ENCODE results near the gene PSMA5.
"Not testable (repeated sequence)": the region's sequence is repeated elsewhere in the genome, so short reads cannot be mapped to it uniquely, and the experiment has no call there.

The PSMA5 gene

GRCh38 chr1:109392788-109393616, 33.2 kb downstream of the PSMA5 start:
- no peak overlapping the region for H3K4me3 ChIP-seq (ENCODE audit: low read depth, low read length)

DNA sequence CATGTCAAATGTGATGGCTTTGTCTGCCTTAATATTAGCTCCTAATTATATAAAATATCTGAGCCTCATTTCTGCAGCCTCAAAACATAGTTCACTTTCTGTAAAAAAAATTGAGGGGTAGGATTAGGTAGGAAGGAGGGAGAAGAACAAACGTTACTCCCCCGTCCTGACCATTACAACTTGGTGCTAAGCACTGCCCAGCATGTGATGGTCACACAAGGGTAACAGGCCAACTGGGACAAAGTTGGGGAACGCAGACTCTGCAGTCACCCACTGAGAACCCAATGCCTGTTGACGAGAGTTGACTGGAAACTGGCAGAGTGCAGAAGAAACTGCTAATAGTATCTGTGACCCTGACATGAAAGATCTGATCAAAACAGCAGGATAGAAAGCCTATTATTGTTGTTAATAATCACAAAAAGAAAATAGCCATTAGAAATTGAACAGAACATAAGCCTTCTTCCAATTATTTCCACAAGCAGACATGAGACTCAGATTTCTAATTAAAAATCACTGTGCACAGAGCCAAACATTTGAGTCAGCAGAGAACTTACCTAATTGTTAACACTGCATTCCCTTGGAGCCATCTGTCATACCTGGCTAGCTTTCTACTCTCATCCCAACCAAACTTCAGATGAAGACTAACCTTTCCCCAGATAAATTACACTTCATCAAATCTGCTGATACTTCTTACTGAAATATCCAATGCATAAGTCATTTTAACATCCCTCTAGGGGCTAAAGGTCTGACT, 34.0 kb downstream of the PSMA5 start:
- no peak overlapping the region for H3K4me3 ChIP-seq (ENCODE audit: low read depth, low read length)

- H3K4me3 ChIP-seq (ENCODE audit: low read depth, low read length), result no peak overlapping the region
These were observed 34.6 kb downstream of the PSMA5 start for GRCh38 chr1:109391626-109392025.

DNA sequence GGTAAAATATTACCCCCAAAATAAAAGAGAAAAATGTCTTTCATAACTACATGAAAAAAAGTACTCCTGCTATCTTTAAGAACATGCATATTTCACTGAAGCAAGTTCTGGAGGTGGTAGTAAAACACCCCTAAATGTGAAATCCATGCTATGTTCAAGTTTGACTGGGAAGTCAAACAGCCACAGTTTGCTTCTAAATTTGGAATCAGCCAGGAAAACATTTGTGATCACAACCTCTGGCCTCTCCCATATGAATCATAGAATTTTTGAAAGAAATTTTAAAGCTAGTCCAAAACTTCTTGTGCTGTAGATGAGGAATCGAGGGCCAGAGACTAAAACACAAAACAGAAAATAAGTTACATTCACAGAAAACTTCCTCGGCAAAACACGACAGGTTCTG, 35.1 kb downstream of the PSMA5 start:
- H3K4me3 ChIP-seq (ENCODE audit: low read depth, low read length), result no peak overlapping the region

DNA sequence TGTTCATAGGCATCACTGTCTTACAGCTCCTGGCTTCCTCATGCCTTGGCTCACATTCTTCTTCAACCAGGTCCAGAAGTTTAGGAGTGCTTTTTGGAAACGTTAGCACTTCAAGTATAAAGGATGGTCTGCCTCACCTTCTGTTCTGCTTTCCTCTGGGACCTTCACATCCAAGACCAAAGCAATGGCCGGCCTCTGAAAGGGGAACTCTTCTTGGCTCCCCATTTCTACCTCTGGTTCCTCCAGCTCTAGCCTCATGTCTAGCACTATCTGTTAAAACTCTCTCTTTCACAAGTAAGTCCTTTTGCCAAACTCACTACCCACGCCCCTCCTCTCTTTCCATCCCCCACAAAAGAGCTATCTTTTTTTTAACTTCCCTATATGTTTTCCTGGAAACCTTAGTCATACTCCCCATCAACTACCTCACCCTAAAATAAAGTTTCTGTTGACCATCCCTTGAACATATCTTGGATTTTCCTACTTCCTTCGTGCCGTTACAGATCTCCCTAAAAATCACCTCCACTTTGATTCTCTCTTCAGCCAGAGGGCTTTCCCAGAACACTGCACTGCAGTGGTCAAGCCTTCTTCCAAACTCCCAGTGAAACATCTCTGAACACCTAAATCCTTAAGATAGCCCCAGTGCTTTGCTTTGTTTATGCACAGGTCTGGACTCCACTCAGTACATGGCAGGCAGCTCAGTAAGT, 36.5 kb downstream of the PSMA5 start:
- no peak overlapping the region for H3K4me3 ChIP-seq (ENCODE audit: low read depth, low read length)

DNA sequence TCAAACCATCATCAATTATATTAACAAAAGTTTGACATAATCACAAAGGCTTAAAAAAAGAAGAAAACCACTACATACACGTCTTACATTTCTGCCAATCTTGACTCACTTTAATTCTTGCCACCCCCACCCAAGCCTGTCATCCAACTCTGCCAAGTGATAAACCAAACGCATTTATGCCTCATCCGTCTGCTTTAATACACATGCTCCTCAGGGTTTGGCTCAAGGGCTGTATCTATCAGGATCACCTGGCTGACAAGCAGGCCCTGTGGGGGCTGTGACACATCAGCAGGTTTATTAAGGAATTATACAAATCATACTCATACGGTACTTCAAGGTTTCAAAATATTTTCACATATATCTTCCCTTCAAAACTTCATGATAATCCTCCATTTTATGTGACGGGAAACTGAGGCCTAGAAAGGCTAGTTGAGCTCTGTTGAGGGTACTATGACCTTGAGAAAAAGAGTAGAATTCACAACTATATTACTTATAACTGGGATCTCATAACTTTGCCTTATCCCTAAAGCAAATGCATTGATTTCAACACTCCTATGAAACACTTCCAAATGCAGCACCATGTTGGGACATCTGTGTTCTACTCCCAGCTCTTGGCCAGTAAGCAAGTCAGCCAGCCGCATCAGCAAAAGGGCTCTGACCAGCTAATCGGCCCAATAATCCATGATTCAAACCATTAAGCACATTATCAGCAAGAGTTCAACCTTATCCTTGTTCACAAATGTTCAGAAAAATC, 37.2 kb downstream of the PSMA5 start:
- H3K4me3 ChIP-seq (ENCODE audit: low read depth, low read length), result no peak overlapping the region

DNA sequence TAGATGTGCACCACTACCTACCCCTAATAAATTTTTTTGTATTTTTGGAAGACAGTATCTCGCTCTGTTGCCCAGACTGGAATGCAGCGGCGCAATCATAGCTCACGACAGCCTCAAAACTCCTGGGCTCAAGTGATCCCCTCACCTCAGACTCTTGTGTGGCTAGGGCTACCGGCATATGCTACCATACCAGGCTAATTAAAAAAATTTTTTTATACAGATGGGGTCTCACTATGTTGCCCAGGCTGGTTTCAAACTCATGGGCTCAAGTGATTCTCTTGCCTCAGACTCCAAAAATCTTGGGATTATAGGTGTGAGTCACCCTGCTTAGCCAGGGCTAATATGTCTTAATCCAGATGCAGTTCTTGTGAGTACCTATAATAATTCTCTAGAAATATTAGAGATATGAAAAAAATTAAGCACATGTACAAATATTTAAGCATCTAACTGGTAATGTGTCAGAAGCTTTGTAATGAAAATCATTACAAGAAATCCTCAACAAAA, 38.0 kb downstream of the PSMA5 start:
- H3K4me3 ChIP-seq (ENCODE audit: low read depth, low read length), result no peak overlapping the region

DNA sequence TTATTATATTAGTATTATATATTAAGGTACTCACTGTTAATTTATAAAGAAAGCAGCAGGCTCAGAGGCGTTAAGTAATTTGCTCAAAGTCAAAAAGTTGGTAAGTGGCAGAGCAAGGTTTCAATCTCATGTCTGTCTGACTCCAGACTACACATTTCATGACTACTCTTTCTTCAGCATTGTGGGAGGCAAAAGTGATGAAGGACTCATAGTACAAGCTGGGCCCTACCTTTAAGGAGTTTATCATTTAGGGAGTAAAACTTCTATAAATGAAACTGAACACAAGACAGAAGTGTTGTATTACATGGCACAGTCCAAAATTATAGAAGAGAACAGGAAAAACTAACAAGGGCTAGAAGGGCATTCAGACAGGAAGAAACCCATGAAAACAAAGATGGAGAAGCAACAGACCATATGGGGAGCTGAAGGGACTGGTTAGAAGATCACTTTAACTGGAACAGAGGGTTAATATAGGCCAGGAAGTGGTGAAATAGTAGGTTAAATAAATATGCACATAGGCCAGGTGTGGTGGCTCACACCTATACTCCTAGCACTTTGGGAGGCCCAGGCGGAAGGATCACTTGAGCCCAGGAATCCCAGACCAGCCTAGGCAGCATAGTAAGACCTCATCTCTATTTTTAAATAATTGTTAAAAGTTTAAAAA, 40.1 kb downstream of the PSMA5 start:
- H3K4me3 ChIP-seq (ENCODE audit: low read depth, low read length), result no peak overlapping the region

DNA sequence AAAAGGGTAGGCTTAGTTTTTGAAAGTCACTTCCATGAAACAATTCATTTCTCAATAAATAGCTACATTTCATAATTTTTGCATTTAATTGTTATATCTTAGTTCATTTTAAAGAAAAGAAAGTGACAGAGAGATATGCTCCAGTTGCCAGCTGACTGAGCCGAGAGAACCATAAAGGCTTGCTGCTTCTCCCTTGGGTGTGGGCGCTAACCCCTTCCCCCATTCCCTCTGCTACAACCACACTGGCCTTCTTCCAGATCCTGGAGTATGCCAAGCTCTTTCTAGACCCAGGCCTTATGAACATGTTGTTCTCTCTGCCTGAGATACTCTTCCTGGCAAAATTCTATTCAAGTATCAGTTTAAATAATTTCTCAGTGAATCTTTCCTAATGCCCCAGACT, 40.8 kb downstream of the PSMA5 start:
- H3K4me3 ChIP-seq (ENCODE audit: low read depth, low read length), result no peak overlapping the region

DNA sequence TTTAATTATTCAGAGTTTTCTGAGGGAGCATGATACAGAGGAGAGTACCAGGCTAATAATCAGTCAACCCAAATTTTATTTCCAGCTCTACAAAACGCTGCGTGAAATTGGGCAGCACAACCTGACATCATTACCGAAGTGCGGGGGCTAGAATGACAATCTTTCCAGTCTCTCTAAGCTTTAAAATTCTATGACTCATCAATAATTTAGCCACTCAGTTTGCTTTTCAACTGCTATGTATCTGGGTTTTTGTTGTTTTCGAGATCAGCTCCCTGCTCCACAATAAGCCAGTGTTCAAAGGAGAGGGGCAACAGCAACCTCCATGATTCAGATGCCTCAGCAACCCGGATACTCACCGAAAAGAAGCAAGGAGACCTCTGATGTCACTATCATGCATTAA, 42.4 kb downstream of the PSMA5 start:
- no peak overlapping the region for H3K4me3 ChIP-seq (ENCODE audit: low read depth, low read length)

DNA sequence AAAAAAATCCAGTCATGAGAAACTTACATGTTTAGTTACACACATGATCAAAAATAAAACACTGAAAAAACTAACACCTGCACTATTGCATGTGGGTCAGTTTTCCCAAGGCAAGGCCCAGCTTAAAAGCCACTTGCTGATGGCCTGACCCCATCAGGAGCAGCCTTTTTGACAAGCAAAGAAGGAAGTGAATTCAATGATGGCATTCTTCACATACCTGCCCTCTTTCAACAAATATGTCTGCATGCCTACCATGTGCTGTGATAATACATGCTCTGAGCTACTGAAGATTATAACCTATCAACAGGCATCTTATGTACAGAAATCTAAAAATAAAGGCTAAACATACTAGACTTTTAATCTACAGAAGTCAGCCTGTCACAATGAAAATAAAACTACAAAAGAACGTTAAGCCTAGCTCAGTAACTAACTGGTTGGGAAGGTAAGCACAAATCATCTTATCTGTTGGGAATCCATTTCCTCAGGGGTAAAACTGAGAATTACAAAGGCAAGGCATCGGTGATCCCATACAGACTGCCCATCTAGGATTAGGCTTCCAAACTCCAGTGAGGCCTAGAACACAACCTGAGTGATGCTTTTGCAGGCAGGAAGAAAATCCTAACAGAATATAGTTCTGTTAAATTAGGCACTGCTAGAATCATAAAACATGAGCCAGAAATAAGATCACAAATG, 43.0 kb downstream of the PSMA5 start:
- no peak overlapping the region for H3K4me3 ChIP-seq (ENCODE audit: low read depth, low read length)

DNA sequence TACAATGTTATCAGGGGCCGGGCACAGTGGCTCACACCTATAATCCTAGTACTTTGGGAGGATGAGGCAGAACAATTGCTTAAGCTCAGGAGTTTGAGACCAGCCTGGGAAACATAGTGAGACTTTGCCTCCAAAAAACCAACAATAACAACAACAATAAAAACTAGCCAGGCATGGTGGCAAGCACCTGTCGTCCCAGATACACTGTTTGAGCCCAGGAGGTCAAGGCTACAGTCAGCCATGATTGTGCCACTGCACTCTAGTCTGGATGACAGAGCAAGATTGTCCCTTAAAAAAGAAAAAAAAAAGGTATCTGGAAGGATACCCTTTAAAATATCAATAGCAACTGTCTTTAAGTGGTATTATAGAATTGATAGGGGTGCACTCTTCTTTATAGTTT, 44.7 kb downstream of the PSMA5 start:
- H3K4me3 ChIP-seq (ENCODE audit: low read depth, low read length), result no peak overlapping the region

DNA sequence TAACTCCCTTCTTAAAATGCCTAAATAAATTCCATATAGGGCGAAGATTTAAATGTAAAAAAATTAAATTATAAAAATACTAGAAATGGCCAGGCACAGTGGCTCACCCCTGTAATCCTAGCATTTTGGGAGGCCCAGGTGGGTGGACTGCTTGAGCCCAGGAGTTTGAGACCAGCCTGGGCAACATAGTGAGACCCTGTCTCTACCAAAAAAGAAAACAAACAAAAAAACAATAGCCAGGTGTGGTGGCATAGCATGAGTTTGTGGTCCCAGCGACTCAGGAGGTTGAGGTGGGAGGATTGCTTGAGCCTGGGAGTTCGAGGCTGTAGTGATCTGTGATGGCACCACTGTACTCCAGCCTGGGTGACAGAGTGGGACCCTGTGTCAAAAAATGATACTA, 46.3 kb downstream of the PSMA5 start:
- no peak overlapping the region for H3K4me3 ChIP-seq (ENCODE audit: low read depth, low read length)

DNA sequence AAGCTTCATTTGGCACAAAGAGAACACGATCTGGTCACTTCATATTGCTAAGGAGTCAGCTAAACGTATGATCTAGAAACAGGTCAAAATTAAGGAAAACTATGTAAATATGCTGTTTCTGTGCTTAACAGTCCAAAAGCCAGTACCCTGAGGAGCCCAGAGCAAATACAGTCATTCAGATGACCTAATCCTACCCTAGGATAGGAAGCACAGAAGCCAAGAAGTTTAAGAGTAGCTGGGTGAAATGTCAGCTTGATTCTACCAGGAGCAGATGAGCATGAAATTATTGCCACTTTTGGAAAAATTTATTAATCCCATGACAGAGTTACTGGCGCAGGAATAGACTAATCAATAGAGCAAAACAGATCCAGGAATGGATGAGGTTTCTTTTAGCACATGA, 46.8 kb downstream of the PSMA5 start:
- H3K4me3 ChIP-seq (ENCODE audit: low read depth, low read length), result no peak overlapping the region

DNA sequence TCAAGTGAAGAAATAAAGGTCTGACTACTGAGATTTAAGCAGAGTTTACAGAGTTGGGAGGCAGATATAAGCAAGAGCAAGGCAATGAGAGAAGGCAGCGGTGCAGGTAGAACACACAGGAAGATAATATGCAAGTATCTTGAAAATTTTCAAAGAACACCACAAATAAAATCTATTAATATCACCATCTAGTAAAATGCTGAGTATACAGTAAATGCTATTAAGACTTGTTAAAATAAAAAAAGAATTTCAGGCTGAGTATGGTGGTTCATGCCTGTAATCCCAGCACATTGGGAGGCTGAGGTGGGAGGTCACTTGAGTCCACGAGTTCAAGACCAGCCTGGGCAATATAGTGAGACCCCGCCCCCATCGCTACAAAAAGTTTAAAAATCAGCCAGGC, 48.5 kb downstream of the PSMA5 start:
- H3K4me3 ChIP-seq (ENCODE audit: low read depth, low read length), result no peak overlapping the region

DNA sequence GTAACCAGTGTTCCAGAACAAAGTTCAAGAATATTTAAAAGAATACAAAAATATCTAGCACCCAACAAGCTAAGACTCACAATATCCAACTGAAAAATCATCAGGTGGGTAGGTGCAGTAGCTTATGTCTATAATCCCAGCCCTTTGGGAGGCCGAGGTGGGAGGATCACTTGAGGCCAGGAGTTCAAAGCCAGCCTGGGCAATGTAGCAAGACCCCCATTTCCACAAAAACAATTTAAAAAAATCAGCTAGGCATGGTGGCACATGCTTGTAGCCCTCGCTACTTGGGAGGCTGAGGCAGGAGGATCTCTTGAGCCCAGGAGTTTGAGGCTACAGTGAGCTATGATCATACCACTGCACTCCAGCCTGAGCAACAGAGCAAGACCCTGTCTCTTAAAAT, 52.6 kb downstream of the PSMA5 start:
- not testable (repeated sequence) for H3K4me3 ChIP-seq (ENCODE audit: low read depth, low read length)

DNA sequence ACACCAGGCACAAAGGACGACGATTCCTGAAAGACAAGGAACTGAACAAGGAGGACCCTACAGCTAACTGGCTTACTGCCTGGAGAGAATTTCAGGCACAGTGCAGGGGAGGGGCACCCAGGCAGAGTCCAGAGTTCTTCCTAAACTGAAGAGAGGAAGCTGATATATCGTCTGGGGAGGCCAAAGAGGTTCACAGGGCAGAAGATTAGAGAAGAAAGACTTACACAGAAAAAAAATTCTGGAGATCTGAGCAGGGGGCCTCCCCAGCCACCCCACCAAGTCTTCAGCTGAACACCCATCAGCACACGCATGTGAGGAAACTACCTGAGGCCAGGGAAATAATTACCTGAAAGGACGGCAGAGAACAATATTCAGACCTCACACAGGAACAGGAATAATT, 53.1 kb downstream of the PSMA5 start:
- no peak overlapping the region for H3K4me3 ChIP-seq (ENCODE audit: low read depth, low read length)

GRCh38 chr1:109372281-109372680, 54.0 kb downstream of the PSMA5 start:
- no peak overlapping the region for H3K4me3 ChIP-seq (ENCODE audit: low read depth, low read length)

GRCh38 chr1:109371341-109371739, 54.9 kb downstream of the PSMA5 start:
- H3K4me3 ChIP-seq (ENCODE audit: low read depth, low read length), result no peak overlapping the region

Data from iPS-11a (cell line).